SU-DHL-6 (cell line): Measurements from ENCODE around the gene GAL3ST1.
"Not testable (repeated sequence)": the region's sequence is repeated elsewhere in the genome, so short reads cannot be mapped to it uniquely, and the experiment has no call there.

ENCODE experiments used
- H2AFZ ChIP-seq: fragments of 200-600 bp; sonication (generic); 2 replicates; pipeline ENCODE4 v1.6.1; 2014; ENCODE audit warnings: low read depth, mild to moderate bottlenecking, moderate library complexity, mixed read lengths, antibody characterized with exemption, low read length; ENCODE audit not compliant: severe bottlenecking
- H3F3A ChIP-seq: fragments of 200-600 bp; shearing (Covaris generic); 2 replicates; pipeline ENCODE4 v1.6.0; 2016; ENCODE audit warnings: antibody characterized with exemption, mild to moderate bottlenecking; ENCODE audit not compliant: insufficient read depth
- H3K27ac ChIP-seq: fragments of 200-600 bp; sonication (generic); 2 replicates; pipeline ENCODE4 v1.5.1; 2016; ENCODE audit warnings: low read depth, mild to moderate bottlenecking, low read length, moderate library complexity, mixed read lengths
- H3K27me3 ChIP-seq: fragments of 200-600 bp; sonication (generic), shearing (Covaris generic); 2 replicates; pipeline ENCODE4 v1.6.0; 2014; ENCODE audit warnings: mild to moderate bottlenecking, low read length
- H3K36me3 ChIP-seq: fragments of 200-600 bp; sonication (generic); 2 replicates; pipeline ENCODE4 v1.6.1; 2014; ENCODE audit warnings: mild to moderate bottlenecking, low read length, mixed read lengths
- H3K4me2 ChIP-seq: fragments of 300-600, 200-600 bp; shearing (Covaris generic), sonication (generic); 2 replicates; pipeline ENCODE4 v1.6.0; 2014; ENCODE audit warnings: low read length, low read depth, mild to moderate bottlenecking; ENCODE audit not compliant: poor library complexity, severe bottlenecking
- H3K4me3 ChIP-seq: fragments of 200-600 bp; sonication (generic); 2 replicates; pipeline ENCODE4 v1.5.1; 2014; ENCODE audit warnings: antibody characterized with exemption, low read length, mild to moderate bottlenecking, mixed read lengths; ENCODE audit not compliant: insufficient read depth, poor library complexity, severe bottlenecking
- H3K79me2 ChIP-seq: fragments of 200-600 bp; sonication (generic); 2 replicates; pipeline ENCODE4 v1.6.1; 2014; ENCODE audit warnings: mild to moderate bottlenecking, low read length, moderate library complexity; ENCODE audit not compliant: insufficient read depth
- H3K9ac ChIP-seq: fragments of 200-600 bp; sonication (generic); 2 replicates; pipeline ENCODE4 v1.7.0; 2014; ENCODE audit warnings: mild to moderate bottlenecking, low read length
- H3K9me2 ChIP-seq: fragments of 200-600 bp; sonication (generic); replicated peaks from 2 replicates; pipeline ENCODE4 v1.6.1; 2014; ENCODE audit warnings: low read length; ENCODE audit not compliant: insufficient read depth
- H3K9me3 ChIP-seq: fragments of 200-600 bp; sonication (generic); 2 replicates; pipeline ENCODE4 v1.6.1; 2014; ENCODE audit warnings: low read length, mixed read lengths; ENCODE audit not compliant: insufficient read depth
- H4K20me1 ChIP-seq: fragments of 200-600 bp; sonication (generic); 2 replicates; pipeline ENCODE4 v1.6.1; 2014; ENCODE audit warnings: low read depth, mild to moderate bottlenecking, antibody characterized with exemption, low read length, moderate library complexity, mixed read lengths
- EZH2phosphoT487 ChIP-seq: fragments of 200-600 bp; sonication (generic), shearing (Covaris generic); conservative IDR thresholded peaks from 2 replicates; pipeline ENCODE4 v1.6.1; 2018; ENCODE audit warnings: mild to moderate bottlenecking, antibody characterized with exemption, low read length, moderate library complexity, mixed read lengths
- TF ChIP-seq, protein P1 (sequence below): fragments of 200-600 bp; sonication (generic); IDR thresholded peaks from one replicate; pipeline ENCODE4 v1.5.1; 2017; ENCODE audit warnings: antibody characterized with exemption, mild to moderate bottlenecking, low read length, moderate library complexity; ENCODE audit not compliant: insufficient read depth, poor library complexity, severe bottlenecking

Gene GAL3ST1

DNA sequence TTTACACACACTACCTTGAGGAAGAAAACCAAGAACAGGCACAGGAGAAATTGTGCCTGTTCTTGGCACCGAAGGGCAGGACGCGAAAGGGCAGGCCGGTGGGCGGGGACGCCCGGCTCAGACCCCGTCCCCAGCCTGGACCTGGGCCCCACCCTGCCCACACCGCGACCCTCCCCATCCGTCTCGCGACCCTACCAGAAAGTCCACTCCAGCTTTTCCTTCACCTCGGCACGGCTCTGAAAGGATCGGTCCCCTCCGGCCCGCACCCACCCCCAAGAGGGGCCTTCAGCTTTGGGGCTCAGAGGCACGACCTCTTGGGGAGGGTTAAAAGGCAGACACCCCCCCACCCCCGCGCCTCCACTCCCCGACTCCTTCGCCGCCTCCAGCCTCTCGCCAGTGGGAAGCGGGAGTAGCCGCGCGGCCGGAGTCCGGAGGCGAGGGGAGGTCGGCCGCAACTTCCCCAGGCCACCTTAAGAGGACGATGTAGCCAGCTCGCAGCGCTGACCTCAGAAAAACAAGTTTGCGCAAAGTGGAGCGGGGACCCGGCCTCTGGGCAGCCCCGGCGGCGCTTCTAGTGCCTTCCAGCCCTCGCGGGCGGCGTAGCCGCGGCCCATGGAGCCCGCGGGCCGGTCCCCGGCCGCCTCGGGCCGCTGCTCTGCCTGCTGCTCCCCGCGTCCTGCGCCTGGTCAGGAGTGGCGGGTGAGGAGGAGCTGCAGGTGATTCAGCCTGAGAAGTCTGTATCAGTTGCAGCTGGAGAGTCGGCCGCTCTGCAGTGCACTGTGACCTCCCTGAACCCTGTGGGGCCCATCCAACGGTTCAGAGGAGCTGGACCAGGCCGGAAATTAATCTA is 32.3 kb downstream of the GAL3ST1 start:
- no peak for TF ChIP-seq EZH2phosphoT487
- TF ChIP-seq, protein P1, sequence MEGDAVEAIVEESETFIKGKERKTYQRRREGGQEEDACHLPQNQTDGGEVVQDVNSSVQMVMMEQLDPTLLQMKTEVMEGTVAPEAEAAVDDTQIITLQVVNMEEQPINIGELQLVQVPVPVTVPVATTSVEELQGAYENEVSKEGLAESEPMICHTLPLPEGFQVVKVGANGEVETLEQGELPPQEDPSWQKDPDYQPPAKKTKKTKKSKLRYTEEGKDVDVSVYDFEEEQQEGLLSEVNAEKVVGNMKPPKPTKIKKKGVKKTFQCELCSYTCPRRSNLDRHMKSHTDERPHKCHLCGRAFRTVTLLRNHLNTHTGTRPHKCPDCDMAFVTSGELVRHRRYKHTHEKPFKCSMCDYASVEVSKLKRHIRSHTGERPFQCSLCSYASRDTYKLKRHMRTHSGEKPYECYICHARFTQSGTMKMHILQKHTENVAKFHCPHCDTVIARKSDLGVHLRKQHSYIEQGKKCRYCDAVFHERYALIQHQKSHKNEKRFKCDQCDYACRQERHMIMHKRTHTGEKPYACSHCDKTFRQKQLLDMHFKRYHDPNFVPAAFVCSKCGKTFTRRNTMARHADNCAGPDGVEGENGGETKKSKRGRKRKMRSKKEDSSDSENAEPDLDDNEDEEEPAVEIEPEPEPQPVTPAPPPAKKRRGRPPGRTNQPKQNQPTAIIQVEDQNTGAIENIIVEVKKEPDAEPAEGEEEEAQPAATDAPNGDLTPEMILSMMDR: no peak
- H3K9ac ChIP-seq: no peak overlapping the region

DNA sequence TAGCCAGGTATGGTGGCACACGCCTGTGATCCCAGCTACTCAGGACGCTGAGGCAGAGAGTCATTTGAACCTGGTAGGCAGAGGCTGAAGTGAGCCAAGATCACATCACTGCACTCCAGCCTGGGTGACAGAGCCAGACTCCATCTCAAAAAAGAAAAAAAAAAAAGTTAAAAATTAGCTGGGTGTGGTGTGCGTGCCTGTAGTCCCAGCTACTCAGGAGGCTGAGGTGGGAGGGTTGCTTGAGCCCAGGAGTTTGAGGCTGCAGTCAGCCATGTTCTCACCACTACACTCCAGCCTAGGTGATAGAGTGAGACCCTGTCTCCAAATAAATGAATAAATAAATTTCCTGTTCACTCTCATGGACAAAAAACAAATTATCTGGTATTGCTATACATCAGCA is 33.0 kb downstream of the GAL3ST1 start:
- not testable (repeated sequence) for H3K27ac ChIP-seq, H3K9me2 ChIP-seq, H3K36me3 ChIP-seq, H3K79me2 ChIP-seq, H3F3A ChIP-seq, H3K9ac ChIP-seq, H2AFZ ChIP-seq, H3K27me3 ChIP-seq, H3K9me3 ChIP-seq, H3K4me2 ChIP-seq, H4K20me1 ChIP-seq, H3K4me3 ChIP-seq

More for the DNA sequence above, 32.3 kb downstream of the GAL3ST1 start:
- Histone ChIP-seq H3K9me2 (no peaks in the 10 kb centered on the region), H3K4me3 (no peak overlapping the region), H3K27me3 (no peaks in the 10 kb centered on the region), H3K79me2 (no peaks in the 10 kb centered on the region), H3F3A (no peaks in the 10 kb centered on the region), H3K4me2 (no peak overlapping the region), H3K36me3 (no peaks in the 10 kb centered on the region), H3K27ac (no peak overlapping the region), H3K9me3 (no peaks in the 10 kb centered on the region), H4K20me1 (no peaks in the 10 kb centered on the region), H2AFZ (no peak overlapping the region)

DNA sequence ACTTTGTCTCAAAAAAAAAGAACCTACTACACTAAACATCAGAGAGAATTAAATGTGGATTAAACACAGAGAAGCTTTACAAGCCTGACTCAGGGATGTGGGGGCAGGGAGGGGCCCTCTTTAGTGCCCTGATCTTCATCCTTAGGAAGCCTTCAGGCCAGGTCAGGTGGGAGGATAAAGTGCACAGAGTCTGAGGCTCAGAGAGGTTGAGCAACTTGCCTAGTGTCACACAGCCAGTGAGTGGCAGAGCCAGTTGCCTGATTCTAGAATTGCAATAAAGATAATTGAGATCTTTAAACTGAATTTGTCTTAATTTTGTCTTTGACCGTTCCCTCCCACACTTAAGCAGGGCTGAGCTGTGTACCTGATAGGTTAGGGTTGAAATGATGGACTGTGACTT is 35.1 kb downstream of the GAL3ST1 start:
- Histone ChIP-seq H4K20me1 (no peaks in the 10 kb centered on the region), H3K4me2 (no peak overlapping the region), H3K79me2 (no peaks in the 10 kb centered on the region), H3K4me3 (no peak overlapping the region), H3K9me3 (no peaks in the 10 kb centered on the region), H3K27ac (no peak overlapping the region), H3F3A (no peaks in the 10 kb centered on the region), H3K27me3 (no peaks in the 10 kb centered on the region), H3K9me2 (no peaks in the 10 kb centered on the region), H3K9ac (no peak overlapping the region), H3K36me3 (no peaks in the 10 kb centered on the region), H2AFZ (no peak overlapping the region)
- no peak for TF ChIP-seq EZH2phosphoT487
- TF ChIP-seq, protein P1: no peak

DNA sequence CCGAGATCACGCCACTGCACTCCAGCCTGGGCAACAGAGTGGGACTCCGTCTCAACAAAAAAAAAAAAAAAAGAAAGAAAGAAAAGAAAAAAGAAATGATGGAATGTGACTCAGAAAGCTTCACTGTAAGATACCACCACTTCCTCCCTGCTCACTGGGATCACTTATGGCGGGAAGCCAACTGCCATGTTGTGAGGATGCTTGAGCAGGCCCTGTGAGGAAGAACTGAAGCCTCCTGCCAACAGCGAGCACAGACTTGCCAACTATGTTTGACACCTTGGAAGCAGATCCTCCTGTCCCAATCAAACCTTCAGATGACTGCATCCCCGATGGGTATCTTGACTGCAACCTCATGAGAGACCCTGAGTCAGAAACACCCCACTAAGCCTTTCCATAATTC is 36.2 kb downstream of the GAL3ST1 start:
- H3K27me3 ChIP-seq: no peaks in the 10 kb centered on the region
- H3K4me3 ChIP-seq: no peak overlapping the region
- TF ChIP-seq, protein P1: no peak
- TF ChIP-seq EZH2phosphoT487: no peak
- H3K27ac ChIP-seq: no peak overlapping the region
- H3K36me3 ChIP-seq: no peaks in the 10 kb centered on the region
- no peak overlapping the region for H3K4me2 ChIP-seq
- no peak overlapping the region for H2AFZ ChIP-seq
- no peaks in the 10 kb centered on the region for H3K79me2 ChIP-seq
- no peaks in the 10 kb centered on the region for H3F3A ChIP-seq
- no peaks in the 10 kb centered on the region for H4K20me1 ChIP-seq
- H3K9me2 ChIP-seq: no peaks in the 10 kb centered on the region
- H3K9me3 ChIP-seq: no peaks in the 10 kb centered on the region
- no peak overlapping the region for H3K9ac ChIP-seq
